GM21390 (cell line): ENCODE results near the gene PDGFB.

Experiments
- ATAC-seq: cut with Tn5 transposase; IDR thresholded peaks from one replicate; pipeline ENCODE4 v1.9.1; 2021; ENCODE audit not compliant: unreplicated experiment

Gene PDGFB

GRCh38 chr22:39176714-39177455 is 67.9 kb downstream of the PDGFB start:
- no peak for ATAC-seq

- no peak for ATAC-seq
These were observed 68.6 kb downstream of the PDGFB start for GRCh38 chr22:39176143-39176713.

GRCh38 chr22:39175353-39176142 is 69.2 kb downstream of the PDGFB start:
- ATAC-seq: no peak

GRCh38 chr22:39174498-39175352 is 70.1 kb downstream of the PDGFB start:
- ATAC-seq: no peak

GRCh38 chr22:39173787-39174497 is 70.8 kb downstream of the PDGFB start:
- no peak for ATAC-seq
